HCT116 (cell line): ENCODE data around the gene SLC15A2. TPM values are rescaled to one million over a fixed set of nuclear protein-coding genes. Genes with fewer than 3 reads are reported as not detected.

Source experiments
- ATAC-seq: fragments of 200-7000 bp; cut with Tn5 transposase; 2 replicates; pipeline ENCODE4 v1.9.1; 2020; ENCODE audit warnings: mild to moderate bottlenecking, moderate library complexity
- BruUV-seq: library from RNA; stranded (reverse); fragments of 400-500 nt; replicated peaks from 2 replicates; lab custom pipeline; 2021; lab: Mats Ljungman, UMichigan
- CTCF ChIA-PET: fragments of 300-600 bp; sonication (Branson Sonifier 250); formaldehyde crosslinking; loops from one replicate; lab custom pipeline; 2021; ENCODE audit warnings: antibody characterized with exemption; lab: Charles Lee
- POLR2A ChIA-PET: fragments of 300-600, 350-600 bp; sonication (Branson Sonifier 250); formaldehyde crosslinking; loops from one replicate; lab custom pipeline; 2021; ENCODE audit warnings: antibody characterized with exemption; lab: Charles Lee
- RAD21 ChIA-PET, 2 experiments: fragments of 300-600 bp; sonication (Branson Sonifier 250); formaldehyde crosslinking; loops; one replicate each; lab custom pipeline; 2023; ENCODE audit warnings: low total read pairs in 2 of 2; ENCODE audit not compliant: uncharacterized antibody in 2 of 2, unreplicated experiment in 2 of 2, low non-redundant PET in 1 of 2; lab: Charles Lee
- DNase-seq: peaks from one replicate; pipeline ENCODE4 v3.0.0-alpha.2; 2010; ENCODE audit warnings: low read depth, low spot score
- H2AFZ ChIP-seq: fragments of 200-600 bp; shearing (Covaris generic), sonication (generic); 2 replicates; pipeline ENCODE4 v1.6.1; 2017; ENCODE audit warnings: low read depth, mixed run types, mixed read lengths, antibody characterized with exemption, low read length; ENCODE audit not compliant: poor library complexity, severe bottlenecking
- H3K27ac ChIP-seq: 2 replicates; pipeline ENCODE4 v1.5.1; 2012; ENCODE audit warnings: low read depth, low read length
- H3K27me3 ChIP-seq: fragments of 200-600 bp; sonication (generic); 2 replicates; pipeline ENCODE4 v1.6.1; 2016; ENCODE audit warnings: mixed run types, low read length, mixed read lengths; ENCODE audit not compliant: insufficient read depth
- H3K36me3 ChIP-seq, 2 experiments: fragments of 200-500 bp in 1 of 2; fragments of 200-600 bp in 1 of 2; sonication (Bioruptor generic) in 1 of 2; sonication (generic) in 1 of 2; 2 replicates each; pipeline versions ENCODE4 v1.5.1 to v1.6.1; 2014 to 2016; ENCODE audit warnings: low read length in 2 of 2, inconsistent platforms in 1 of 2, mixed read lengths in 1 of 2, mixed run types in 1 of 2; ENCODE audit not compliant: insufficient read depth in 2 of 2, control insufficient read depth in 1 of 2
- H3K4me1 ChIP-seq, 2 experiments: fragments of 200-600 bp in 1 of 2; sonication (generic) in 1 of 2; 2 replicates each; pipeline versions ENCODE4 v1.5.1 to v1.6.1; 2012 to 2017; ENCODE audit warnings: low read length in 2 of 2, inconsistent platforms in 1 of 2, mild to moderate bottlenecking in 1 of 2, mixed read lengths in 1 of 2, mixed run types in 1 of 2, moderate library complexity in 1 of 2; ENCODE audit not compliant: insufficient read depth in 2 of 2, control insufficient read depth in 1 of 2
- H3K4me2 ChIP-seq: fragments of 200-600 bp; sonication (generic); 2 replicates; pipeline ENCODE4 v1.6.1; 2017; ENCODE audit warnings: mixed run types, low read length, mixed read lengths
- H3K4me3 ChIP-seq, 2 experiments: fragments of 200-600 bp in 1 of 2; sonication (generic) in 1 of 2; replicated peaks in 1 of 2; 2 replicates each; pipeline ENCODE4 v1.5.1; 2011 to 2016; ENCODE audit warnings: low read length in 2 of 2, control low read depth in 1 of 2, low read depth in 1 of 2, mild to moderate bottlenecking in 1 of 2, mixed read lengths in 1 of 2, mixed run types in 1 of 2
- H3K79me2 ChIP-seq: fragments of 200-600 bp; sonication (generic); 2 replicates; pipeline ENCODE4 v1.6.1; 2017; ENCODE audit warnings: mild to moderate bottlenecking, mixed run types, low read length, moderate library complexity, mixed read lengths; ENCODE audit not compliant: insufficient read depth
- H3K9ac ChIP-seq: fragments of 200-600 bp; sonication (generic); 2 replicates; pipeline ENCODE4 v1.6.1; 2016; ENCODE audit warnings: low read length, mixed read lengths
- H3K9me2 ChIP-seq: fragments of 200-600 bp; sonication (generic), shearing (Covaris generic); 2 replicates; pipeline ENCODE4 v1.6.1; 2017; ENCODE audit warnings: mixed run types, mild to moderate bottlenecking, moderate library complexity; ENCODE audit not compliant: insufficient read depth
- H3K9me3 ChIP-seq, 2 experiments: fragments of 200-500 bp in 1 of 2; fragments of 200-600 bp in 1 of 2; sonication (Bioruptor generic) in 1 of 2; sonication (generic) in 1 of 2; 2 replicates each; pipeline ENCODE4 v1.6.1; 2014 to 2017; ENCODE audit warnings: low read length in 2 of 2, mixed read lengths in 2 of 2, inconsistent platforms in 1 of 2, low read depth in 1 of 2, mild to moderate bottlenecking in 1 of 2, mixed run types in 1 of 2, moderate library complexity in 1 of 2; ENCODE audit not compliant: control insufficient read depth in 1 of 2, insufficient read depth in 1 of 2
- H4K20me1 ChIP-seq: fragments of 200-600 bp; sonication (generic), shearing (Covaris generic); 2 replicates; pipeline ENCODE4 v1.6.1; 2017; ENCODE audit warnings: mixed run types, mild to moderate bottlenecking, moderate library complexity; ENCODE audit not compliant: insufficient read depth
- CEBPB ChIP-seq: IDR thresholded peaks from 2 replicates; pipeline ENCODE4 v1.6.1; 2012; ENCODE audit warnings: low read depth
- EGR1 ChIP-seq: IDR thresholded peaks from 2 replicates; pipeline ENCODE4 v1.6.1; 2012; ENCODE audit warnings: low read depth
- ELF1 ChIP-seq: IDR thresholded peaks from 2 replicates; pipeline ENCODE4 v1.6.1; 2012; ENCODE audit warnings: low read depth, borderline replicate concordance
- EZH2phosphoT487 ChIP-seq: fragments of 200-600 bp; IDR thresholded peaks from 2 replicates; pipeline ENCODE4 v1.6.1; 2018; ENCODE audit warnings: antibody characterized with exemption, borderline replicate concordance
- FOSL1 ChIP-seq: IDR thresholded peaks from 2 replicates; pipeline ENCODE4 v1.6.1; 2012; ENCODE audit warnings: low read depth
- POLR2AphosphoS5 ChIP-seq: IDR thresholded peaks from 2 replicates; pipeline ENCODE4 v1.6.1; 2011; ENCODE audit warnings: mild to moderate bottlenecking, low read depth, low read length, moderate library complexity
- SRF ChIP-seq: IDR thresholded peaks from 2 replicates; pipeline ENCODE4 v1.6.1; 2012; ENCODE audit warnings: low read depth
- TCF7L2 ChIP-seq: IDR thresholded peaks from 2 replicates; pipeline ENCODE4 v1.7.0; 2011; ENCODE audit warnings: borderline replicate concordance, inconsistent platforms; ENCODE audit not compliant: insufficient read depth, insufficient read length; ENCODE audit errors: extremely low read depth
- intact Hi-C: fragments of 100-400 bp; cut with micrococcal nuclease; formaldehyde crosslinking; loops from 2 replicates; pipeline ENCODE4 v1.10.0; 2022
- total RNA-seq: library from RNA; stranded (reverse); gene quantifications from one replicate; pipeline ENCODE4 v1.2.1, GENCODE V29; 2021; ENCODE audit not compliant: unreplicated experiment
- TF ChIP-seq, protein P1 (sequence below), 3 experiments: fragments of 200-600 bp in 1 of 3; sonication (generic) in 1 of 3; IDR thresholded peaks in 2 of 3; conservative IDR thresholded peaks in 1 of 3; 2 replicates each; pipeline ENCODE4 v1.5.1; 2012 to 2017; ENCODE audit warnings: low read depth in 2 of 3, low read length in 2 of 3, antibody characterized with exemption in 1 of 3, borderline replicate concordance in 1 of 3, control low read depth in 1 of 3, mild to moderate bottlenecking in 1 of 3, mixed read lengths in 1 of 3, mixed run types in 1 of 3, moderate library complexity in 1 of 3; ENCODE audit not compliant: insufficient read depth in 1 of 3
- TF ChIP-seq, protein P2 (sequence below): IDR thresholded peaks from 2 replicates; pipeline ENCODE4 v1.6.1; 2012

Gene SLC15A2
- total RNA-seq, 1 experiment from 2014 or later, result 0.96 TPM

DNA sequence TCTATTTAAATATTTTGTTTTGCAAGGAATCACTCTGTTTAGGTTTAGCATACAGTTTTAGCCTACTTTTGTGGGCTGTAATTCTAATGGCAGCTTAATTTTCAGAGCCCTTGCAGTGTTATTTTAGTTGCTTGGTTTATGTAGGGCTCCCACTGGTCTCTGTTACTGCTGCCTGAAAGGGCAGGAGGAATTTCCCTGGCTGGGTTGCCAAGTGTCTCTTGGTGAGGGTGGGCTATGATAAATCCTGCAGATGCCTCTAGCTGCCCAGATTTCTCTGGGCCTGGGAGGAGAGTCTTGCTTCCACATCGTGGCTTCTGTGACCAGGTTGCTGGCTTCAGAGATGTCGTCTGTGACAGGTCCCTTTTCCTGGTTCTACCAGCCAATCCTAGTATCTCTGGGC is 91.6 kb downstream of the SLC15A2 start:
- ChIA-PET CTCF (no interaction called here), RAD21 (no interaction called here), POLR2A (no interaction called here)
- BruUV-seq, result no TSS peak
- H3K79me2 ChIP-seq, result no peaks in the 10 kb centered on the region
- H3K4me2 ChIP-seq, result no peak overlapping the region
- H3K36me3 ChIP-seq, result no peaks in the 10 kb centered on the region
- H3K4me1 ChIP-seq, result no peaks in the 10 kb centered on the region
- H2AFZ ChIP-seq, result no peak overlapping the region
- no peak overlapping the region for H3K27ac ChIP-seq
- H3K27me3 ChIP-seq, result no peaks in the 10 kb centered on the region
- intact Hi-C loops, result no loop called here
- no peaks in the 10 kb centered on the region for H4K20me1 ChIP-seq
- H3K9me2 ChIP-seq, result no peaks in the 10 kb centered on the region
- DNase-seq (no peak), ATAC-seq (no peak)
- H3K9me3 ChIP-seq, result peaks cover 0 to 3% of the 10 kb centered on the region in 2 experiments; a peak in 2 of 4 replicates
- no peak overlapping the region for H3K9ac ChIP-seq
- H3K4me3 ChIP-seq, result no peak overlapping the region
- TF ChIP-seq CEBPB (no peak), SRF (no peak), EGR1 (no peak), POLR2AphosphoS5 (no peak), FOSL1 (no peak)

DNA sequence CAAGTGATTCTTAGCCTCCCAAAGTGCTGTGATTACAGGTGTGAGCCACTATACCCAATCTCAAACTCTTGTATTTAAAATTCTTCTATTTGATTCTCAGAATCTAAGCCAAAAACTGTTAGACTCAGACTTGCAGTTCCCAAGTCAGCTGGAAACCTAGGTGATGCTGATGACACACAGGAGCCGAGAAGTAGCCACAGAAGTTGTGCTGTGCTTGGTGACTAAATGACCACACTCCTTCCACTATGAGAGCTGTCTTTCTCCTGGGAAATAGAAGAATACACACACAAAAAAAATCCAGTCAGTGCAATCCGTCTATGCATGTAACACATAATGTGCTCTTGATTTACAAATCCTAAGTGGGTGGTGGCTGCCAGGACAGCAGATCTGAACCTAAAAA is 93.9 kb downstream of the SLC15A2 start:
- Histone ChIP-seq H3K27ac (no peak overlapping the region), H3K9ac (no peak overlapping the region), H3K27me3 (no peaks in the 10 kb centered on the region), H3K4me1 (no peaks in the 10 kb centered on the region), H3K4me2 (no peak overlapping the region), H2AFZ (no peak overlapping the region), H3K9me2 (no peaks in the 10 kb centered on the region), H3K4me3 (no peak overlapping the region), H4K20me1 (no peaks in the 10 kb centered on the region), H3K36me3 (no peaks in the 10 kb centered on the region), H3K9me3 (peaks cover 0 to 3% of the 10 kb centered on the region in 2 experiments; a peak in 2 of 4 replicates), H3K79me2 (no peaks in the 10 kb centered on the region)
- POLR2A ChIA-PET, result no interaction called here
- intact Hi-C loops, result no loop called here
- RAD21 ChIA-PET, result no interaction called here
- TF ChIP-seq EZH2phosphoT487 (no peak), TCF7L2 (no peak), EGR1 (no peak), ELF1 (no peak)
- TF ChIP-seq, protein P1, sequence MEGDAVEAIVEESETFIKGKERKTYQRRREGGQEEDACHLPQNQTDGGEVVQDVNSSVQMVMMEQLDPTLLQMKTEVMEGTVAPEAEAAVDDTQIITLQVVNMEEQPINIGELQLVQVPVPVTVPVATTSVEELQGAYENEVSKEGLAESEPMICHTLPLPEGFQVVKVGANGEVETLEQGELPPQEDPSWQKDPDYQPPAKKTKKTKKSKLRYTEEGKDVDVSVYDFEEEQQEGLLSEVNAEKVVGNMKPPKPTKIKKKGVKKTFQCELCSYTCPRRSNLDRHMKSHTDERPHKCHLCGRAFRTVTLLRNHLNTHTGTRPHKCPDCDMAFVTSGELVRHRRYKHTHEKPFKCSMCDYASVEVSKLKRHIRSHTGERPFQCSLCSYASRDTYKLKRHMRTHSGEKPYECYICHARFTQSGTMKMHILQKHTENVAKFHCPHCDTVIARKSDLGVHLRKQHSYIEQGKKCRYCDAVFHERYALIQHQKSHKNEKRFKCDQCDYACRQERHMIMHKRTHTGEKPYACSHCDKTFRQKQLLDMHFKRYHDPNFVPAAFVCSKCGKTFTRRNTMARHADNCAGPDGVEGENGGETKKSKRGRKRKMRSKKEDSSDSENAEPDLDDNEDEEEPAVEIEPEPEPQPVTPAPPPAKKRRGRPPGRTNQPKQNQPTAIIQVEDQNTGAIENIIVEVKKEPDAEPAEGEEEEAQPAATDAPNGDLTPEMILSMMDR (IDR thresholded peaks at IDR 0.05 in 2 of 3, conservative IDR thresholded peaks at IDR 0.05 in 1 of 3; ENCODE audit: borderline replicate concordance in 1 of 3, insufficient read depth in 1 of 3, low read depth in 2 of 3, low read length in 2 of 3), result no peak
- TF ChIP-seq, protein P2, sequence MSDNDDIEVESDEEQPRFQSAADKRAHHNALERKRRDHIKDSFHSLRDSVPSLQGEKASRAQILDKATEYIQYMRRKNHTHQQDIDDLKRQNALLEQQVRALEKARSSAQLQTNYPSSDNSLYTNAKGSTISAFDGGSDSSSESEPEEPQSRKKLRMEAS, result no peak
- CTCF ChIA-PET, result no interaction called here
- BruUV-seq, result no TSS peak
- DNase-seq (no peak), ATAC-seq (no peak)
